ENCODE measurements around the gene KLHL22.

DNA sequence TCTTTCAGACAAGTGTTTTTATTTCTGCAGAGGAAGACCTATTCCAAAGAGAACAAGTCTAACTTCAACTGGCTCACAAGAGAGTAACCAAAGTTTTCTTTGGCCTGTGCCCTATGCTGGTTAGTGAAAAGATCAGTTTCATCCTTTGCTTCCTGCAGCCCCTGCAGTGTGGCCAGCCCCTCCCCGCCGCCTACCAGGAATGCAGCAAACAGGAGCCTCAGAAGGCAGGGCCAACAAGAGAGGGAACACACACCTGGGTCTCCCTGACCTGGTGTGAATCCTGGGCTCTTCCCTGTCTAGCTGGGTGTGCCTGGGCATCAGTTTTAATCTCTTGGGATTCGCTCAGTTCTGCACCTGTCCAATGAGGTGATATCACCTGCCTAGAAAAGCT, 36.4 kb downstream of the KLHL22 start:
- TF ChIP-seq, protein P1, sequence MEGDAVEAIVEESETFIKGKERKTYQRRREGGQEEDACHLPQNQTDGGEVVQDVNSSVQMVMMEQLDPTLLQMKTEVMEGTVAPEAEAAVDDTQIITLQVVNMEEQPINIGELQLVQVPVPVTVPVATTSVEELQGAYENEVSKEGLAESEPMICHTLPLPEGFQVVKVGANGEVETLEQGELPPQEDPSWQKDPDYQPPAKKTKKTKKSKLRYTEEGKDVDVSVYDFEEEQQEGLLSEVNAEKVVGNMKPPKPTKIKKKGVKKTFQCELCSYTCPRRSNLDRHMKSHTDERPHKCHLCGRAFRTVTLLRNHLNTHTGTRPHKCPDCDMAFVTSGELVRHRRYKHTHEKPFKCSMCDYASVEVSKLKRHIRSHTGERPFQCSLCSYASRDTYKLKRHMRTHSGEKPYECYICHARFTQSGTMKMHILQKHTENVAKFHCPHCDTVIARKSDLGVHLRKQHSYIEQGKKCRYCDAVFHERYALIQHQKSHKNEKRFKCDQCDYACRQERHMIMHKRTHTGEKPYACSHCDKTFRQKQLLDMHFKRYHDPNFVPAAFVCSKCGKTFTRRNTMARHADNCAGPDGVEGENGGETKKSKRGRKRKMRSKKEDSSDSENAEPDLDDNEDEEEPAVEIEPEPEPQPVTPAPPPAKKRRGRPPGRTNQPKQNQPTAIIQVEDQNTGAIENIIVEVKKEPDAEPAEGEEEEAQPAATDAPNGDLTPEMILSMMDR (IDR thresholded peaks at IDR 0.05), result no peak
- no peak for TF ChIP-seq POLR2A (IDR thresholded peaks at IDR 0.05)

Measured in uterus (tissue), 2 donors.